Endothelial cell of umbilical vein (primary cell): Measurements from ENCODE around the gene UCN3.
"Not testable (repeated sequence)": the region's sequence is repeated elsewhere in the genome, so short reads cannot be mapped to it uniquely, and the experiment has no call there.

Experiments
- CTCF ChIP-seq, 2 donors: IDR thresholded peaks; 1 replicate in 1 of 2; 2 replicates in 1 of 2; pipeline ENCODE4 v1.5.1; 2011; ENCODE audit warnings: low read length in 2 of 2, mild to moderate bottlenecking in 2 of 2, moderate library complexity in 2 of 2, control low read depth in 1 of 2, inconsistent platforms in 1 of 2, low read depth in 1 of 2; ENCODE audit not compliant: insufficient read depth in 1 of 2; ENCODE audit errors: extremely low read depth in 1 of 2
- EZH2 ChIP-seq: IDR thresholded peaks from 2 replicates; pipeline ENCODE4 v1.6.1; 2012; ENCODE audit warnings: borderline replicate concordance, low read depth, mild to moderate bottlenecking, moderate library complexity, low read length, inconsistent platforms; ENCODE audit not compliant: severe bottlenecking
- FOS ChIP-seq: IDR thresholded peaks from 2 replicates; pipeline ENCODE4 v1.6.1; 2011; ENCODE audit warnings: mild to moderate bottlenecking, low read length, moderate library complexity, borderline replicate concordance; ENCODE audit not compliant: insufficient read depth
- GATA2 ChIP-seq: IDR thresholded peaks from 2 replicates; pipeline ENCODE4 v1.7.0; 2011; ENCODE audit warnings: low read depth, mild to moderate bottlenecking, moderate library complexity, mixed read lengths, low read length; ENCODE audit not compliant: insufficient read length, insufficient read depth
- JUN ChIP-seq: IDR thresholded peaks from 2 replicates; pipeline ENCODE4 v1.6.1; 2011; ENCODE audit warnings: borderline replicate concordance, low read depth; ENCODE audit not compliant: insufficient read length, insufficient read depth
- MYC ChIP-seq: IDR thresholded peaks from one replicate; pipeline ENCODE4 v1.6.1; 2011; ENCODE audit warnings: mild to moderate bottlenecking, low read depth, low read length
- POLR2A ChIP-seq: IDR thresholded peaks from 2 replicates; pipeline ENCODE4 v1.6.1; 2012; ENCODE audit warnings: low read depth, mild to moderate bottlenecking, control low read depth, low read length
- POLR2AphosphoS5 ChIP-seq: IDR thresholded peaks from 2 replicates; pipeline ENCODE4 v1.6.1; 2012; ENCODE audit warnings: low read depth, mild to moderate bottlenecking, control low read depth, low read length, moderate library complexity; ENCODE audit not compliant: insufficient read depth

GRCh38 chr10:5380395-5380794, 15.6 kb downstream of the UCN3 start:
- TF ChIP-seq POLR2A; CTCF (IDR thresholded peaks at IDR 0.05; ENCODE audit: extremely low read depth in 1 of 2, insufficient read depth in 1 of 2, low read depth in 1 of 2, low read length in 2 of 2); EZH2; MYC; POLR2AphosphoS5; FOS; GATA2; JUN: not testable (repeated sequence)
